Cardiac muscle cell (in vitro differentiated cells and primary cell): ENCODE results near the gene ARHGEF7. TPM values are rescaled to one million over a fixed set of nuclear protein-coding genes. Genes with fewer than 3 reads are reported as not detected.

ENCODE experiments used
- DNase-seq, 2 donors: peaks; one replicate each; pipeline versions ENCODE4 v3.0.0 to v3.0.0-alpha.2; 2010 to 2017; ENCODE audit warnings: low read depth in 1 of 2, low spot score in 1 of 2
- H3K27ac ChIP-seq: fragments of 200-600 bp; sonication (generic); 2 replicates; pipeline ENCODE4 v1.5.1; 2016
- H3K27me3 ChIP-seq: fragments of 200-600 bp; sonication (generic); 2 replicates; pipeline ENCODE4 v1.6.0; 2016; ENCODE audit warnings: control low read depth
- H3K36me3 ChIP-seq: fragments of 200-600 bp; sonication (generic); 2 replicates; pipeline ENCODE4 v1.5.1; 2016; ENCODE audit warnings: control low read depth
- H3K4me1 ChIP-seq: fragments of 200-600 bp; sonication (generic); 2 replicates; pipeline ENCODE4 v1.8.1; 2017; ENCODE audit warnings: low read depth, mild to moderate bottlenecking, mixed run types
- H3K4me3 ChIP-seq: fragments of 200-600 bp; sonication (generic); 2 replicates; pipeline ENCODE4 v1.5.1; 2016; ENCODE audit warnings: mild to moderate bottlenecking
- H3K9me3 ChIP-seq: fragments of 200-600 bp; sonication (generic); 2 replicates; pipeline ENCODE4 v1.5.1; 2017; ENCODE audit warnings: low read depth, mild to moderate bottlenecking, control low read depth
- CTCF ChIP-seq: IDR thresholded peaks from 2 replicates; pipeline ENCODE4 v1.5.1; 2012; ENCODE audit warnings: low read depth, mild to moderate bottlenecking, low read length
- polyA plus RNA-seq: library from polyadenylated mRNA; unstranded; fragments of >200 nt; fragmentation: Nextera tagmentation; extraction: Ambion mirVana; gene quantifications from 2 replicates; pipeline ENCODE4 v1.2.1, GENCODE V29; 2016
- total RNA-seq: library from RNA; depleted of rRNA; stranded (reverse); fragments of >200 nt; gene quantifications from 2 replicates; pipeline ENCODE4 v1.2.3, GENCODE V29; 2016

ARHGEF7 gene
- total and polyA plus RNA-seq, 2 experiments from 2014 or later, result 20.4 to 32.3 TPM

- DNase-seq, result peak in 1 of 2 donors; percentile 82
- H3K4me1 ChIP-seq, result peaks cover 6% of the 10 kb centered on the region
- H3K27ac ChIP-seq, result no peak overlapping the region
- no peaks in the 10 kb centered on the region for H3K36me3 ChIP-seq
- no peak overlapping the region for H3K4me3 ChIP-seq
- TF ChIP-seq CTCF, result no peak
- H3K27me3 ChIP-seq, result no peaks in the 10 kb centered on the region
- no peaks in the 10 kb centered on the region for H3K9me3 ChIP-seq
These were observed 104.2 kb downstream of the ARHGEF7 start for GRCh38 chr13:111219280-111219679.

DNA sequence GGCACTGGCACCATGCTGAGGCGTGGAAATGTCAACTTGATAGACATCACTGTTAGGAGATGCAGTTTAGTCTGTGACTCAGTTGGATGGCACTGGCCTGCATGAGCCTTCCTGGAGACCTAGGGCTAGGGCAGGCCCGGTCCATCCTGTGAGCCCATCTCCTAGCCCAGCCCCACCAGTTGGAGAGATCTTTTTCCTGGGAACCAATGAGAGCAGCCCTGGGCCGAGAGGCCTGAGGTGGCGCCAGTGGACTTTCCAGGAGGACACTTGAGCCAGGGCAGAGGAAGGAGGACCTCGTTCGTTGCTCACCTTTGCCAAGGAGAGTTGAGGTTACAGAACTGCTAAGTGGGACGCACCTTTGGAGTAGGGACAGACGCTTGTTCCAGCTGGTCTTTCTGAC is 104.8 kb downstream of the ARHGEF7 start:
- no peaks in the 10 kb centered on the region for H3K36me3 ChIP-seq
- no peaks in the 10 kb centered on the region for H3K9me3 ChIP-seq
- H3K27me3 ChIP-seq, result no peaks in the 10 kb centered on the region
- TF ChIP-seq CTCF, result no peak
- no peak for DNase-seq
- no peak overlapping the region for H3K27ac ChIP-seq
- peaks cover 5% of the 10 kb centered on the region for H3K4me1 ChIP-seq
- no peak overlapping the region for H3K4me3 ChIP-seq

- H3K4me3 ChIP-seq, result no peak overlapping the region
- no peaks in the 10 kb centered on the region for H3K36me3 ChIP-seq
- H3K4me1 ChIP-seq, result no peaks in the 10 kb centered on the region
- DNase-seq, result no peak
- H3K27me3 ChIP-seq, result no peaks in the 10 kb centered on the region
- no peak for TF ChIP-seq CTCF
- H3K9me3 ChIP-seq, result no peaks in the 10 kb centered on the region
- H3K27ac ChIP-seq, result no peak overlapping the region
These were observed 110.1 kb downstream of the ARHGEF7 start for GRCh38 chr13:111225166-111225565.

DNA sequence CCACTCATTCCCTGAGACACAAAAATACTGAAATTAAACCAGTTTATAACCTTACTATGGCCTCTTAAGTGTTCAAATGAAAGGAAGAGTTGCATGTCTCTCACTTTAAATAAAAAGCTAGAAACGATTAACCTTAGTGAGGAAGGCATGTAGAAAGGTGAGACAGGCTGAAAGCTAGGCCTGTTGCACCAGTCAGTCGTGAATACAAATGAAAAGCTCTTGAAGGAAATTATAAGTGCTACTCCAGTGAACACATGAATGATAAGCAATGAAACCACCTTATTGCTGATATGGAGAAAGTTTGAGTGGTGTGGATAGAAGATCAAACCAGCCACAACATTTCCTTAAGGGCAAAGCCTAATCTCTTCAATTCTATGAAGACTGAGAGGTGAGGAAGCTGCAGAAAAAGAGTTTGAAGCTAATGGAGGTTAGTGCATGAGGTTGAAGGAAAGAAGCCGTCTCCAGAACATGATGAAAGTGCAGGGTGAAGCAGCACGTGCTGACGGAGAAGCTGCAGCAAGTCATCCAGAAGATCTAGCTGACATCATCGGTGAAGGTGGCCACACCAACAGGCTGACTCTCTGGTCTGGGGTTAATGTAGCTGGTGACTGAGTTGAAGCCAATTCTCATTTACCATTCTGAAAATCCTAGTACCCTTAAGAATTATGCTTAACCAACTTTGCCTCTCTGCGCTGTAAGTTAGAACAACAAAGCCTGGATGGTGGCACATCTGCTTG is 110.9 kb downstream of the ARHGEF7 start:
- Histone ChIP-seq H3K36me3 (no peaks in the 10 kb centered on the region), H3K27me3 (no peaks in the 10 kb centered on the region), H3K4me3 (no peak overlapping the region), H3K4me1 (peaks cover 6% of the 10 kb centered on the region), H3K9me3 (no peaks in the 10 kb centered on the region), H3K27ac (no peak overlapping the region)
- DNase-seq, result no peak
- no peak for TF ChIP-seq CTCF

- no peak for DNase-seq
- no peaks in the 10 kb centered on the region for H3K27me3 ChIP-seq
- H3K27ac ChIP-seq, result no peak overlapping the region
- H3K4me3 ChIP-seq, result no peak overlapping the region
- H3K4me1 ChIP-seq, result peaks cover 6% of the 10 kb centered on the region
- H3K36me3 ChIP-seq, result no peaks in the 10 kb centered on the region
- no peak for TF ChIP-seq CTCF
- H3K9me3 ChIP-seq, result no peaks in the 10 kb centered on the region
These were observed 112.3 kb downstream of the ARHGEF7 start for GRCh38 chr13:111227405-111227804.
